Stimulated activated CD8-positive, alpha-beta memory T cell treated with anti-CD3 and anti-CD28 coated beads, Interleukin-12 subunit alpha, Interleukin-12 subunit beta, amount 100 ng/mL, for 4 hours (primary cell): Measurements from ENCODE around the gene EHF.
"Not testable (repeated sequence)": the region's sequence is repeated elsewhere in the genome, so short reads cannot be mapped to it uniquely, and the experiment has no call there.

Experiments
- DNase-seq: peaks from one replicate; pipeline ENCODE4 v3.0.0-alpha.2; 2020; ENCODE audit warnings: low read depth

EHF gene

GRCh38 chr11:34620820-34621792 lies at the start of gene EHF:
Gene EHF (plus strand): TSS chr11:34621093. CDS start chr11:34642631, 21,538 bp downstream.
- no peak for DNase-seq

GRCh38 chr11:34573537-34573936 lies 47.4 kb upstream of the EHF start:
- no peak for DNase-seq

GRCh38 chr11:34575261-34575660 lies 45.6 kb upstream of the EHF start:
- DNase-seq = no peak

- no peak for DNase-seq
Observed at GRCh38 chr11:34575671-34576070, 45.2 kb upstream of the EHF start.

GRCh38 chr11:34576331-34576730 lies 44.6 kb upstream of the EHF start:
- no peak for DNase-seq

GRCh38 chr11:34583818-34584217 lies 37.1 kb upstream of the EHF start:
- no peak for DNase-seq

GRCh38 chr11:34585304-34585734 lies 35.6 kb upstream of the EHF start:
- DNase-seq = no peak

- DNase-seq = no peak
Observed at GRCh38 chr11:34585735-34586487, 35.0 kb upstream of the EHF start.

GRCh38 chr11:34586488-34587281 lies 34.2 kb upstream of the EHF start:
- no peak for DNase-seq

GRCh38 chr11:34587282-34587677 lies 33.6 kb upstream of the EHF start:
- no peak for DNase-seq

- no peak for DNase-seq
Observed at GRCh38 chr11:34588023-34588422, 32.9 kb upstream of the EHF start.

- DNase-seq = no peak
Observed at GRCh38 chr11:34588701-34589100, 32.2 kb upstream of the EHF start.

GRCh38 chr11:34589177-34589576 lies 31.7 kb upstream of the EHF start:
- not testable (repeated sequence) for DNase-seq

GRCh38 chr11:34593085-34593484 lies 27.8 kb upstream of the EHF start:
- no peak for DNase-seq

GRCh38 chr11:34594603-34595002 lies 26.3 kb upstream of the EHF start:
- no peak for DNase-seq

- DNase-seq = no peak
Observed at GRCh38 chr11:34595391-34595790, 25.5 kb upstream of the EHF start.

- no peak for DNase-seq
Observed at GRCh38 chr11:34595960-34596644, 24.8 kb upstream of the EHF start.

- DNase-seq = no peak
Observed at GRCh38 chr11:34599406-34599945, 21.4 kb upstream of the EHF start.

GRCh38 chr11:34600339-34601084 lies 20.4 kb upstream of the EHF start:
- DNase-seq = no peak

- no peak for DNase-seq
Observed at GRCh38 chr11:34601085-34601444, 19.8 kb upstream of the EHF start.

- DNase-seq = no peak
Observed at GRCh38 chr11:34601609-34602008, 19.3 kb upstream of the EHF start.
